GM12874 (cell line): Measurements from ENCODE around the gene PRKCB.
A peak's percentile ranks its signal among the peaks of the same experiment; 100 is the strongest.

Experiments
- TF ChIP-seq, protein P1 (sequence below): IDR thresholded peaks from 2 replicates; pipeline ENCODE4 v1.5.1; 2011; ENCODE audit warnings: low read depth, mild to moderate bottlenecking, control low read depth, low read length, moderate library complexity; ENCODE audit not compliant: insufficient read depth

Gene PRKCB

DNA sequence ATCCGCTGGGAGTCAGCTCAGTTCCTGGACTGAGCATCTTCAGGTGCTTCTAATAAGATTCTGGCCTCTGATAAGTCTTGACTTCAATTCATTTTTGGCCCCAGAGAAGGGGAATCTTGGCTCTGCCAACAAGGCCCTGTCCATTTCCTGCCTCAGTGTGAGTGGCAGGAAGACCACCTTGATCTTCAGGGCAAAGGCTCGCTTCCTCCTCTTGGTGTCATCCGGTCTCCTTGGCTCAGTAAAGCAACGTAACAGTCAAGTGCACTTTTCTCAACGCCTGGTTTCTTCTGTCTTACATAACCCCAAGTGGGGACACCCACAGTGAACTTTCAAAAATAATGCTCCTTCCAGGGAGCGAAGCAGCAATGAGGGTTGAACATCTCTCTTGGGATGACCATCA lies 169.8 kb downstream of the PRKCB start:
- TF ChIP-seq, protein P1, sequence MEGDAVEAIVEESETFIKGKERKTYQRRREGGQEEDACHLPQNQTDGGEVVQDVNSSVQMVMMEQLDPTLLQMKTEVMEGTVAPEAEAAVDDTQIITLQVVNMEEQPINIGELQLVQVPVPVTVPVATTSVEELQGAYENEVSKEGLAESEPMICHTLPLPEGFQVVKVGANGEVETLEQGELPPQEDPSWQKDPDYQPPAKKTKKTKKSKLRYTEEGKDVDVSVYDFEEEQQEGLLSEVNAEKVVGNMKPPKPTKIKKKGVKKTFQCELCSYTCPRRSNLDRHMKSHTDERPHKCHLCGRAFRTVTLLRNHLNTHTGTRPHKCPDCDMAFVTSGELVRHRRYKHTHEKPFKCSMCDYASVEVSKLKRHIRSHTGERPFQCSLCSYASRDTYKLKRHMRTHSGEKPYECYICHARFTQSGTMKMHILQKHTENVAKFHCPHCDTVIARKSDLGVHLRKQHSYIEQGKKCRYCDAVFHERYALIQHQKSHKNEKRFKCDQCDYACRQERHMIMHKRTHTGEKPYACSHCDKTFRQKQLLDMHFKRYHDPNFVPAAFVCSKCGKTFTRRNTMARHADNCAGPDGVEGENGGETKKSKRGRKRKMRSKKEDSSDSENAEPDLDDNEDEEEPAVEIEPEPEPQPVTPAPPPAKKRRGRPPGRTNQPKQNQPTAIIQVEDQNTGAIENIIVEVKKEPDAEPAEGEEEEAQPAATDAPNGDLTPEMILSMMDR = no peak

DNA sequence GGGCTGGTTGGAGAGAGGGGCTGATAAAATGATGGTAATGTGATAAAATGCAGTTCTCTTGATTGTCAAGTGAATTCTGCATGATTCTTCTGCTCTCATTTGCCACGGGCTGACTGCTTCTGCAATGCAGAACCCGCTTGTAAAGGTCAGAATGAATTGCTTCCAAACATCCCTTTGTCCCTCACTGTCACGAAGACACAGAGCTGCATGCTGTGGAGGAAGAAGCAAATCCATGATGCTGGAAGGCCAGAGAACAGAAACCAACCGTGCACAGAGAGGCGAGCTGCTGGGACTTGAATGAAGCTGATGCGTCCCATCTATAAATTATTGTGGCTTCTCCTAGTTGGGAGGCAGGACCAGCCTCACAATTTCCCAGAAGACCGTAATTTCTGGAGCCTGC lies 171.6 kb downstream of the PRKCB start:
- TF ChIP-seq, protein P1 = no peak

DNA sequence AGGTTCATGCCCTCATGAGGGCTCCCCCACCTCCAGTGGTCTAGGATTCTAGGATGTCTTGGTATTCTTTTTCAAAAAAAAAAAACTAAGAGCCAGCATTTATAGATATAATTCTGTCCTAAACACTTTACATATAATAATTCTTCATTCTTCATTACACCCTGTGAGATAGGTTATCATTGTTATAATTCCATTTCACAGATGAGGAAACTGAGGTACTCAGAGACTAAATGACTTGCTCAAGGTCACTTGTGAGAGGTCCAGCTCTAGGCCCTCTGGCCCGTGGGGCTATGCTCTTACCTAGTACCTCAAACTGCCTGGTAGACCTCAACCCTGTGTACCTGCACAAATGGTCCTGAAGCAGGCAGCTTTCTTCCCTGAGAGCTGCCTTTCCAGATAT lies 172.2 kb downstream of the PRKCB start:
- TF ChIP-seq, protein P1 = no peak

DNA sequence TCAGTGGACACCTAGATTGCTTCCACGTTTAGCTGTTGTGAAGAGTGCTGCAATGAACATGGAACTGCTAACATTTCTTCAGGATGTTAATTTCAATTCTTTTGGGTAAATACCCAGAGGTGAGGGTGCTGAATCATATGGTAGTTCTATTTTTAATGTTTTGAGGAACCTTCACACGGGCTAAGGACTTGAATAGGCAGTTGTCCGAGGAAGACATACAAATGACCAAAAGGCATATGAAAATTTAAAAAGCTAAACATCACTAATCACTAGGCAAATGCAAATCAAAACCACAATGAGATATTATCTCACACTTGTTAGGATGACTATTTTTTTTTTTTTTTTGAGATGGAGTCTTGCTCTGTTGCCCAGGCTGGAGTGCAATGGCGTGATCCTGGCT lies 173.3 kb downstream of the PRKCB start:
- TF ChIP-seq, protein P1 = no peak

DNA sequence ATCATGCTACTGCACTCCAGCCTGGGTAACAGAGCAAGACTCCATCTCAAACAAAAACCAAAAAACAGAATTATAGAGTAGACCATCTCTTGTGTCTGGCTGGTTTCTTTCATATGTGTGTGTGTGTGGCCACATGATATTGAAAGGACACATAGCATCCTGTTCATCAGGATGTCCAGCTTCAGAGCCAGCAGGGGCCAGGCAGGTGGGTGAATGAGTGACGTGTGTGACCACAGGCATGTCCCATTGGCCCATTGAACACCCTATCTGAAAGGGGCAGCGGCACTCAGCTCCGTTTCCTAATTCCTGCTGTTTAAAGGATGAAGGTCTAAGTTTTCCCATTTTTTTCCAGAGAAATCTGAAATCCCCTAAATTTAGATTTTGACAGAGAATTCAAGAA lies 174.2 kb downstream of the PRKCB start:
- TF ChIP-seq, protein P1 = no peak

DNA sequence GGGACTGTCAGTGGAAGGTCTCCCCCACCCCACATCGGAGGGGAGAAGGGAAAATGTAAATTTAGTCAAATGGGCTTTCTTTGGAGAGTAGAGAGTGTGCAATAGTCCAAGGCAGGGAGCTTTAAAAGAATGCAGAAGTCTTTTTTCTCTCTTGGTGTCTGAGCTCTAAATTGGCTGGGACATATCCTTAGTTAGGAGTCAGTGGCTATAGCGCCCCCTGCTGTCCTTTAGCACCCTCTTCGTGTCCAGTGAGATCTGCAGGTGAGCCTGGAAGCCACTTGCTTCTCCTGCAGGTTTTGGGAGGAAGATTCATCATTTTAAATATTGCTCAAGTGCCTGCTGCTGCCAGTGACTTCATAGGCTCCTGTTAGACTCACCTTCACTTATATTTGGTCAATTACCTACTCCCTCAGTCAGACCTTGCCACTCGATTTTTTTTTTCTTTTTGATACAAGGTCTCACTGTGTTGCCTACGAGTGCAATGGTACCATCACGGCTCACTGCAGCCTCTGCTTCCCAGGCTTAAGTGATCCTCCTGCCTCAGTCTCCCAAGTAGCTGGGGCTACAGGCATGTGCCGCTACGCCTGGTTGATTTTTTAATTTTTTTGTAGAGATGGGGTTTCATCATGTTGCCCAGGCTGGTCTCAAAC lies 174.8 kb downstream of the PRKCB start:
- TF ChIP-seq, protein P1 = peak; percentile 77

DNA sequence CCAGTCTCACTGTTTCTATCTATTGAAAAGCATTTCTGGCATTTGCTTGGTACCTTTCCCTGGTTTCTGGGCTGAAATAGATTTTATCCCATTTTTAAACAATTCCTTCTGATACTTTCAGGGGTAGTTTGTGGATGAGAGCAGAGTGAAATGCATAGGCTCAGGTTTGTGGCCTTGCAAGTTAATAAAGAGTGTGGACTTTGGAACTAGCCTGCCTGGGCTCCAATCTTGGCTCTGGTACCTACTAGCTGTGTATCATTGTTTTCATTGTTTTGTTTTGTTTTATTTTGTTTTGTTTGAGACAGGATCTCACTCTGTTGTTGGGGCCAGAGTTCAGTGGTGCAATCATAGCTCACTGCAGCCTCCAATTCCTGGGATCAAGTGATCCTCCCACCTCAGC lies 175.5 kb downstream of the PRKCB start:
- TF ChIP-seq, protein P1 = no peak

DNA sequence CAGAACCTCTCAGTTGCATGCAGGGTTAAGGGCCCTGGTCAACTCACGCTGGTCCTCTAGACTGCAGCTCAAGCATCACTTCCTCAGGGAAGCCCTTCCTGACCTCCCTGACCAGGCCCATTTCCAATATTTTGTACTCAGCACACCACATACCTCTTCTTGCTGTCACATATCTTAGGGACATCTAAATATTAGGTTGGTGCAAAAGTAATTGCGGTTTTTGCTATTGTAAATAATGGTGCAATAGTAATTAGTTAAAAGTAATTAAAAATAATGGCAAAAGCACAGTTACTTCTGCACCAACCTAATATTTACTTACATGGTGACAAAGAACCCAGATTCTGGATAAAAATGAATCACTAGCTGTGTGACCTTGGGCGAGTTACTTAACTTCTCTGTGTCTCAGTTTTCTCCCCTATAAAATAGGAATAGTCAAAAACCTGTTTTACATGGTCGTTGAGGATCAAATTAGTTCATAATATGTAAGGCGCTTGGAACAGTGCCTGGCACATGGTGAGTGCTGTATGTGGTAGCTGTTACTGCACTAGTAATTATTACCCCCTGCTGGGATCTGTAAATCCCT lies 177.4 kb downstream of the PRKCB start:
- TF ChIP-seq, protein P1 = no peak
